Skeletal muscle cell (primary cell): ENCODE data around the gene GYS1.
"Not testable (repeated sequence)": the region's sequence is repeated elsewhere in the genome, so short reads cannot be mapped to it uniquely, and the experiment has no call there.

Source experiments
- DNase-seq: peaks from one replicate; pipeline ENCODE4 v3.0.0-alpha.2; 2010; ENCODE audit warnings: low read depth
- H3K4me3 ChIP-seq: 2 replicates; pipeline ENCODE4 v1.5.1; 2011; ENCODE audit warnings: low read depth, mild to moderate bottlenecking, control low read depth, low read length, moderate library complexity

GYS1 gene

GRCh38 chr19:48921721-48922500 lies 71.2 kb downstream of the GYS1 start:
- no peak for DNase-seq
- no peak overlapping the region for H3K4me3 ChIP-seq

GRCh38 chr19:48920949-48921348 lies 72.2 kb downstream of the GYS1 start:
- DNase-seq = no peak

GRCh38 chr19:48919271-48919670 lies 73.8 kb downstream of the GYS1 start:
- H3K4me3 ChIP-seq, DNase-seq: not testable (repeated sequence)

More at GRCh38 chr19:48920949-48921348, 72.2 kb downstream of the GYS1 start:
- no peak overlapping the region for H3K4me3 ChIP-seq

GRCh38 chr19:48918801-48919247 lies 74.3 kb downstream of the GYS1 start:
- DNase-seq = no peak
- H3K4me3 ChIP-seq = no peak overlapping the region
